Fibroblast of skin of abdomen (primary cell): Measurements from ENCODE around the gene KRT20.

Source experiments
- DNase-seq: peaks from one replicate; pipeline ENCODE4 v3.0.0-alpha.2; 2013

Gene KRT20

GRCh38 chr17:40850293-40850972 is 34.6 kb downstream of the KRT20 start:
- no peak for DNase-seq

DNA sequence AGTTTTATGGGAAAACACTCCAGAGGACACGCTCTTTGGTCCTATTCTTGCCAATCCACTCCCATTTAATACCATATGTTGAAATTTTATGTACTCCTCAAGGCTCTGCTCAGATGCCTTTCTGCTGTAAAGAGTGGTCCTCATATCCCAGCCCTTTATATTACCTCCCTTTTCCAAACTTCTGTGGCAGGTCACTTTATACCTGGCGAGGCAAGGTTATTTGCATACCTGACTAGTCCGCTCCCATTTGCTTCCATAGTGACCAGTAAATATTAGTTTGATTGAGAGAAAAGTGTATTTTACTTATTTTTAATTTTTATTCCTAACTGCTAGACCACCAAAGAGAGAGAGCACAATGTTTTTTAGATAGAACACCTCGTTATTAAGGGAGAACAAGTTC is 35.3 kb downstream of the KRT20 start:
- DNase-seq, result no peak

DNA sequence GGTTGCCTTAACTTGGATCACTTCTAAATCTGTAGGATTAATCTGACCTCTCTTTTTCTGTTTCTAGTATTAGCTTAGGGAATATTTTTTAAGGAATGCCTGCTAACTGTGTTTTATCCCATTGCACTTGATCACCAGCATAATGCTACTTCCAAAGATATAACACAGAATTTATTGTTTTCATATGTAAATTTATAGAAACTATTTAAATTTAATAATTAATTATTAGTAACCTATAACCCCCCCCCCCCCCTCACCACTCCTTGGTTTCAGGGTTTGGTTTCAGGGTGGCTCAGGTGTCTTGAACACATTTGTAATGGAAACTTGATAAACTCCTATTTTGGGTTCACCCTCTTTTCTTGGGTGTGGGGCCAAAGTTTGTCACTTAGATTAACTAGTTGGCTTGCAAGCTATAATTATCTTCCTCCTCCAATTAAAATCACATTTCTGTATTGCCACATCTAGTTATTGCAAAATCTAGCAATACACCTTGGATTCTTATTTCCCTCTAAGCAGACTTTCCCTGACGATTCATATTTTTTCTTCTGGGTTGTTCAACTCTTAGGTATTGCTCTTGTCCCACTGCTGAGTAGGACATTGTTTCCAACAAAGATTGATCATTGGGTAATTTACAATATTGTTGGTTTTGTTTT is 36.3 kb downstream of the KRT20 start:
- DNase-seq, result no peak

- no peak for DNase-seq
Measured at GRCh38 chr17:40846515-40847144, 38.4 kb downstream of the KRT20 start.

- no peak for DNase-seq
Measured at GRCh38 chr17:40844671-40845107, 40.4 kb downstream of the KRT20 start.

DNA sequence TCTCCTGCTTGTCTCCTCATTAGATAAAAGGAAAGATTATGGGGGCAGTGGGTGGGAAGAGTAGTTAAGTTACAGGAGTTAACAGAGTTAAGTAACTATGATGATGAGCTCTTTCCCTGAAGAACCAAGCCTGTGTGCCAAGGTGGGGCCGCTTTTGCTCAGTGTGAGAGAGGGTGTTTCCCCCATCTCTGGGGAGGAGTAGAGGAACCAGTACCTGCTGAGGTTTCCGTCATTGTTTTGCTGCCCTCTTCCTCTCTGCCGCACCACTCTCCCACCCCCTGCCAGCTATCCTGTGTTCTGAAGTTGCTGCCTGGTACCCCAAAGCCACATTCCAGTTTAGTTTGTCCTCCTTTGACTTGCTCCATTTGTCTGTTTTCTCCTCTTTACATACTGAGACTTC is 41.8 kb downstream of the KRT20 start:
- no peak for DNase-seq

GRCh38 chr17:40841246-40841645 is 43.8 kb downstream of the KRT20 start:
- DNase-seq, result peak; percentile 51

DNA sequence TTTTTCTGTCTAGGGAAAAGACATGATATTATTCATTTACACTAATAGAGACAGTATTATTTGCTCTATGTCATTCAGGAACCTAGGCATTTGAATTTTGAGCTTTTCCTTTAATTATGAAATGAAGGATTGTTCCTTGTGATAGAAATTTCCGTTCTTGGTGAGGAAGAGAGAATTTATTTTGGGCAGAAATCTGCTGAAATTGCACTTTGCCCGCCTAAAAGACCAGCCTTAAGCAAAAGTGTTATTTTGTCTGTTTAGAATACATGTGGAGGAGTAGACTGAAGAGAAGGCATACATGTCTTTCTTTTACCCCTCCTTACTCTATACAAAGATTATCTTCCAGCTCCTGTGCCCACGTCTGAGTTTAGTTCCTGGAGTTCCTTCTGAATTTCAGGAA is 45.8 kb downstream of the KRT20 start:
- DNase-seq, result no peak

GRCh38 chr17:40836020-40836419 is 49.0 kb downstream of the KRT20 start:
- no peak for DNase-seq

DNA sequence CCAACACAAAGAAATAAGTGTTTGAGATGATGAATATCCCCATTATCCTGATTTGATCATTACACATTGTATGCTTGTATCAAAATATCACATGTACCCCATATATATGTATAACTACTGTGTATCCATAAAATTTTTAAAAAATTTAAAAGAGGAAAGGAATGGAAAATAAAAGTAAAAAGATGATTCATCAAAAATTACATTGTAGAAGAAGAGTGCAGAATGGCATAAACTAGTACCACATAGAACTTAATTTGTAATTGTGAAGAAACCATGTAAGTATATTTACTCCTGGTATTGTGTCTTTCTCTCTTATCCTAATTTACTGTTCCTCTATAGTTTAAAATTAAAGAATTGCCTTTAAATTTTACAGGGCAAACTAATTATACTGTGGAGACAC is 51.2 kb downstream of the KRT20 start:
- DNase-seq, result no peak

- DNase-seq, result no peak
Measured at GRCh38 chr17:40832840-40833239, 52.2 kb downstream of the KRT20 start.

- no peak for DNase-seq
Measured at GRCh38 chr17:40830085-40830776, 54.8 kb downstream of the KRT20 start.

DNA sequence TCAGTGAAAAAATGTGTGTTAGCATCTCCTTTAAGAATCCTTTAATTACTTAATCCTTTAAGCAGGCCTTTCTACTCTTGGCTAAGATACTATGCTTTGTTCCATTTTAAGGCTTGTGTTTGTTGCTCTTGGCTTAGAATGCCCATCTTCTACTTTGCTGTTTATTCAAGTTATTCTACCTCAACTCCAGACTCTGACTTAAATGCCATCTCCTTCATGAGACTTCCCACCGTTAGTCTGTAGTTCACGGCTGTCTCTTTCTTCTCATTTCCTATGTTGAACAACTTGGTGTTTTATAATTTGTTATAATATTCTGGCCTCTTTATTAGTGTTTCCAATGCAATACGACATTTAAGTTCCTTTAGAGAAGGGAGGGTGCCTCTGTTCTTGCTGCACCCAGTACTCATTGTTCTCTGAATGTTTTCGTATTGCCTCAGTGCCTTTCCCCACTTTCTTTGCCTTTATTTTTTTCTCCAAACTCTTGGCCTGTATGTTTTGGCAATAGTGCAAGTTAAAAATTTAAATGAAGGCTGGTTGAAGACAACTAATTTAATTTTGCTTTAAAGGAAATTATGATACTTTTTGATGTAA is 56.5 kb downstream of the KRT20 start:
- no peak for DNase-seq

DNA sequence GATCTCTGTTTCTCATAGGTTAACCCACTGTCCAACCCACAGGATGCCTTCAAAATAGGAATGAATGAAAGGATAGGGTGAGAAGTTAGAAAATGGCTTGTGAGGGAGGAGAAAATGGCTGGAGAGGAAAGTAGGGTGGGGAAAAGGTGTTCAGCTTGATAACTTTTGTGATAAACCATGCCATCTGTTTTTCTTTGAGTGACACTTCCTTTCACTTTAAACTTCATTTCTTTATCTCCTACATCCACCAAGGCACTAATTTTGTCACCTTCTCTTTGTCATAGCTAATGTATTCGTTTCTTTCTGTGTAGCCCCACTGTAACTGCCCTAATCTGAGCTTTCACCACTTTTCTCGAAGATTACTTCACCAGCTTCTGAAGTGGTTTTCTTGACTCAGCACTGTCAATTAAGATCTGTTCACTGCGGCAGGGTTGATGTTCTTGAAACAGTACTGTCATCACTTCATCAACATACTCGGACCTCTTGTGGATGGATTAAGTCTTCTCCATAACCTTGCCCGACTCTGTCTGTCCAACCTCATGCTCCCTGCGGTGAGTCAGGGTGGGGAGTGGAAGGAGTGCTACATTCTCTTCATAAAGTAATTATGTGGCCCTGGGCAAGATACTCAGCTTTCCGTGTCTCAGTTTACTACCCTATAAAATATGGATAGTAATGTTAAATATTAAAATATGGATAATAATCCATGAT is 57.1 kb downstream of the KRT20 start:
- no peak for DNase-seq
